Gastroesophageal sphincter (tissue), 4 donors: Measurements from ENCODE around the gene TLE3. TPM values are rescaled to one million over a fixed set of nuclear protein-coding genes. Genes with fewer than 3 reads are reported as not detected.

Source experiments
- ATAC-seq: fragments of 150-250 bp; one replicate; pipeline ENCODE4 v1.9.1; 2016; ENCODE audit warnings: mild to moderate bottlenecking, moderate library complexity
- H3K27ac ChIP-seq, 4 donors: fragments of 200-600 bp; sonication (generic) in 3 of 4; 1 replicate in 3 of 4; 2 replicates in 1 of 4; pipeline ENCODE4 v1.5.1; 2016 to 2019
- H3K27me3 ChIP-seq: fragments of 200-600 bp; sonication (generic); one replicate; pipeline ENCODE4 v1.5.1; 2019
- H3K36me3 ChIP-seq, 2 donors: fragments of 200-600 bp; sonication (generic); one replicate each; pipeline ENCODE4 v1.5.1; 2019; ENCODE audit warnings: control low read depth in 1 of 2
- H3K4me1 ChIP-seq, 3 donors: fragments of 200-600 bp; sonication (generic); 1 replicate in 2 of 3; 2 replicates in 1 of 3; pipeline ENCODE4 v1.5.1; 2016 to 2019; ENCODE audit warnings: control low read depth in 2 of 3
- H3K4me3 ChIP-seq, 2 donors: fragments of 200-600 bp; sonication (generic); one replicate each; pipeline ENCODE4 v1.5.1; 2019; ENCODE audit warnings: mild to moderate bottlenecking in 1 of 2, moderate library complexity in 1 of 2
- H3K9me3 ChIP-seq, 3 donors: fragments of 200-600 bp; sonication (generic); one replicate each; pipeline ENCODE4 v1.5.1; 2017 to 2019; ENCODE audit warnings: control low read depth in 2 of 3
- CTCF ChIP-seq, 4 experiments: fragments of 200-600 bp in 2 of 4; fragments of 450-650 bp in 2 of 4; sonication (generic) in 1 of 4; IDR thresholded peaks; one replicate each; pipeline ENCODE4 v1.5.1; 2017 to 2019; ENCODE audit warnings: antibody characterized with exemption in 4 of 4, mild to moderate bottlenecking in 2 of 4, moderate library complexity in 2 of 4
- EP300 ChIP-seq: sonication (generic); formaldehyde crosslinking; IDR thresholded peaks from one replicate; pipeline ENCODE4 v1.6.1; 2017; ENCODE audit warnings: antibody characterized with exemption, mild to moderate bottlenecking
- POLR2A ChIP-seq, 2 donors: fragments of 450-650 bp; IDR thresholded peaks; one replicate each; pipeline ENCODE4 v1.6.1; 2017; ENCODE audit warnings: antibody characterized with exemption in 2 of 2, mild to moderate bottlenecking in 2 of 2, moderate library complexity in 1 of 2
- POLR2AphosphoS5 ChIP-seq: sonication (generic); formaldehyde crosslinking; IDR thresholded peaks from one replicate; pipeline ENCODE4 v1.6.1; 2017; ENCODE audit warnings: antibody characterized with exemption
- WGBS, 2 donors: methylation state at CpG; one replicate each; pipeline ENCODE4 v1.1.5; 2018; ENCODE audit warnings: low coverage in 1 of 2; 5-methylcytosine and 5-hydroxymethylcytosine counted together
- total RNA-seq, 4 donors: library from RNA; depleted of rRNA; stranded (reverse); fragments of >200 nt; gene quantifications; one replicate each; pipeline ENCODE4 v1.1.0, GENCODE V29; 2016

The TLE3 gene
- total RNA-seq, 4 donors from 2014 or later, result 32.4 to 81.6 (median 62.6) TPM

DNA sequence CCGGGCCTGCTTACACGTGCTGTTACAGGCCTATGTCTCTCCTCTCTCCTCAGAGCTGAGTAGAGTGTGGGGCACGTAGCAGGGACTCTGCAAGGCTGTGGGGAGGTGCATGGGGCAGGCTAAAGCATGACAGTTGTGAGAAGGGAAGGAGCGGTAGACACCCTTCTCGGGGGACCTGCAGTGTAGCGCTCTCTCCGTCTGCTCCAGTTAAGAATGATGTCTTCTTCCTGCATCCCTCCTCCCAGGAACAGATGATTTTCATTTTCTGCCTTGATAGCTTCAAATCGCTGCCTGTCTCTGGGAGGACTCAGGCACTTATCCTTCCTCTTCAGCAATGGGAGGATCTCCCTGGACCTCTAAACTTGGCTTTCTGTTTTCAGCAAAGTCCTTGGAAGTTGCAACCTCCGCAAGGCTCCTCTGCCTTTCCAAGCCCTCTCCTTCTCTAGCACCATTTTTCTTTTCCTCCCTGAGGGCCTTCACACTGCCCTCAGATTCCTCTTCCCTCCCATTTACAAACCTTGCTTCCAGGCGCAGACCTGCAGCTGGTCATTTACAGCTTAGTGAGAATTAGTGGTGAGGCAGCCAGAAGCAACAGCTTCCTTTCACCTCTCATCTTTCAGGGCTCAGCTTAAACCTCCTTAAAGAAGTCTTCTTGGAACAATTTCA lies 23.4 kb upstream of the TLE3 start:
- Histone ChIP-seq H3K27me3 (no peaks in the 10 kb centered on the region), H3K27ac (peak overlapping the region in 3 of 4 donors; percentile 38 to 66 (median 57)), H3K4me1 (peaks cover 0 to 32% (median 18%) of the 10 kb centered on the region in 3 donors), H3K4me3 (no peak overlapping the region), H3K36me3 (no peaks in the 10 kb centered on the region), H3K9me3 (no peaks in the 10 kb centered on the region)
- peak; percentile 40 for ATAC-seq
- 39 to 82% methylated on average over 3 to 6 of the region's 10 CpGs for WGBS, 2 donors
- TF ChIP-seq POLR2AphosphoS5, result no peak

GRCh38 chr15:70119911-70120508 lies 22.3 kb upstream of the TLE3 start:
- ATAC-seq, result no peak
- H3K36me3 ChIP-seq, result no peaks in the 10 kb centered on the region
- H3K4me1 ChIP-seq, result peaks cover 0 to 30% (median 18%) of the 10 kb centered on the region in 3 donors
- H3K9me3 ChIP-seq, result no peaks in the 10 kb centered on the region
- WGBS, 2 donors, result 95% methylated on average over 4 of the region's 5 CpGs; no CpG with 5 or more reads in 1 of the 2 donors
- no peaks in the 10 kb centered on the region for H3K27me3 ChIP-seq
- H3K4me3 ChIP-seq, result no peak overlapping the region
- TF ChIP-seq EP300 (no peak), POLR2AphosphoS5 (no peak), POLR2A (IDR thresholded peaks at IDR 0.05) (no peak), CTCF (IDR thresholded peaks at IDR 0.05) (no peak)
- no peak overlapping the region for H3K27ac ChIP-seq

DNA sequence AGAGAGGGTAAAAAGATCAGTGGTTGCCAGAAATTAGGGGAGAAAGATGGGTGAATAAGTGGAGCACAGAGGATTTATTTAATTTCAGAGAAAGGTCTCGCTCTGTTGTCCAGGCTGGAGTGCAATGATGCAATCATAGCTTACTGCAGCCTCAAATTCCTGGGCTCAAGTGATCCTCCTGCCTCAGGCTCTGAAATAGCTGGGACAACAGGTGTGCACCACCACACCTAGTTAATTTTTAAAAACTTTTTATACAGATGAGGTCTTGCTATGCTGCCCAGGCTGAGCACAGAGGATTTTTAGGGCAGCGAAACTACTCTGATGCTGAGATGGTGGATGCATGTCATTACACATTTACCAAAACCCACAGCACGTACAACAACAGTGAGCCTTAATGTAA lies 20.9 kb upstream of the TLE3 start:
- WGBS, 2 donors, result 100% methylated on average over 1 to 2 of the region's 3 CpGs
- Histone ChIP-seq H3K27me3 (no peaks in the 10 kb centered on the region), H3K9me3 (no peaks in the 10 kb centered on the region), H3K27ac (no peak overlapping the region), H3K36me3 (no peaks in the 10 kb centered on the region), H3K4me1 (peaks cover 0 to 30% (median 18%) of the 10 kb centered on the region in 3 donors), H3K4me3 (no peak overlapping the region)
- ATAC-seq, result no peak
- TF ChIP-seq POLR2AphosphoS5 (no peak), EP300 (no peak), POLR2A (IDR thresholded peaks at IDR 0.05) (no peak), CTCF (IDR thresholded peaks at IDR 0.05) (no peak)

- H3K4me1 ChIP-seq, result peaks cover 0 to 20% (median 19%) of the 10 kb centered on the region in 3 donors
- 71 to 78% methylated on average over 3 of the region's 3 CpGs for WGBS, 2 donors
- no peak overlapping the region for H3K4me3 ChIP-seq
- H3K36me3 ChIP-seq, result no peaks in the 10 kb centered on the region
- H3K27ac ChIP-seq, result no peak overlapping the region
- H3K9me3 ChIP-seq, result no peaks in the 10 kb centered on the region
- H3K27me3 ChIP-seq, result no peaks in the 10 kb centered on the region
- no peak for ATAC-seq
- TF ChIP-seq CTCF (IDR thresholded peaks at IDR 0.05), result no peak
- TF ChIP-seq POLR2AphosphoS5, result no peak
- no peak for TF ChIP-seq POLR2A (IDR thresholded peaks at IDR 0.05)
- TF ChIP-seq EP300, result no peak
These were observed 18.6 kb upstream of the TLE3 start for GRCh38 chr15:70116317-70116716.

GRCh38 chr15:70114221-70114620 lies 16.5 kb upstream of the TLE3 start:
- Histone ChIP-seq H3K4me3 (no peak overlapping the region), H3K9me3 (no peaks in the 10 kb centered on the region), H3K27me3 (no peaks in the 10 kb centered on the region), H3K4me1 (peaks cover 0 to 18% (median 12%) of the 10 kb centered on the region in 3 donors), H3K36me3 (no peaks in the 10 kb centered on the region), H3K27ac (no peak overlapping the region)
- no peak for ATAC-seq
- no peak for TF ChIP-seq POLR2A (IDR thresholded peaks at IDR 0.05)
- no peak for TF ChIP-seq POLR2AphosphoS5
- no peak for TF ChIP-seq EP300
- TF ChIP-seq CTCF (IDR thresholded peaks at IDR 0.05), result no peak
- WGBS, 2 donors, result 100% methylated on average over 3 of the region's 3 CpGs; no CpG with 5 or more reads in 1 of the 2 donors
